Neural cell (in vitro differentiated cells): Measurements from ENCODE around the gene TSPAN31. TPM values are rescaled to one million over a fixed set of nuclear protein-coding genes. Genes with fewer than 3 reads are reported as not detected.

Experiments used
- H2AFZ ChIP-seq: fragments of 200-600, 300-800 bp; sonication (generic), shearing (Covaris generic); 2 replicates; pipeline ENCODE4 v1.6.0; 2014; ENCODE audit warnings: low read depth, mild to moderate bottlenecking, antibody characterized with exemption, low read length, moderate library complexity
- H3F3A ChIP-seq: fragments of 200-600 bp; shearing (Covaris generic); 2 replicates; pipeline ENCODE4 v1.6.1; 2016; ENCODE audit warnings: mild to moderate bottlenecking, moderate library complexity, mixed read lengths, antibody characterized with exemption, low read length; ENCODE audit not compliant: insufficient read depth, poor library complexity, severe bottlenecking
- H3K27ac ChIP-seq: fragments of 200-600, 300-800 bp; sonication (generic), shearing (Covaris generic); 2 replicates; pipeline ENCODE4 v1.5.1; 2014; ENCODE audit warnings: mild to moderate bottlenecking, low read length, moderate library complexity
- H3K27me3 ChIP-seq: fragments of 300-800, 200-600 bp; sonication (generic), shearing (Covaris generic); 2 replicates; pipeline ENCODE4 v1.6.0; 2014; ENCODE audit warnings: mild to moderate bottlenecking, low read depth, low read length, moderate library complexity; ENCODE audit not compliant: insufficient read depth
- H3K36me3 ChIP-seq: fragments of 300-800, 200-600 bp; sonication (generic), shearing (Covaris generic); 2 replicates; pipeline ENCODE4 v1.5.1; 2014; ENCODE audit warnings: mild to moderate bottlenecking, antibody characterized with exemption, low read length, moderate library complexity; ENCODE audit not compliant: insufficient read depth
- H3K4me2 ChIP-seq: fragments of 300-800, 200-600 bp; sonication (generic), shearing (Covaris generic); 2 replicates; pipeline ENCODE4 v1.6.0; 2014; ENCODE audit warnings: mild to moderate bottlenecking, low read length
- H3K4me3 ChIP-seq: fragments of 300-800, 200-600 bp; sonication (generic), shearing (Covaris generic); 2 replicates; pipeline ENCODE4 v1.5.1; 2014; ENCODE audit warnings: mild to moderate bottlenecking, low read length, moderate library complexity
- H3K79me2 ChIP-seq: fragments of 200-600 bp; shearing (Covaris generic); replicated peaks from 2 replicates; pipeline ENCODE4 v1.6.0; 2014; ENCODE audit warnings: mild to moderate bottlenecking, low read length, moderate library complexity; ENCODE audit not compliant: insufficient read depth
- H3K9ac ChIP-seq: fragments of 300-800, 200-600 bp; sonication (generic), shearing (Covaris generic); 2 replicates; pipeline ENCODE4 v1.6.1; 2016; ENCODE audit warnings: mild to moderate bottlenecking, low read length, mixed read lengths
- H3K9me2 ChIP-seq: fragments of 200-600 bp; shearing (Covaris generic); 2 replicates; pipeline ENCODE4 v1.6.1; 2016; ENCODE audit warnings: mild to moderate bottlenecking, low read length, mixed read lengths; ENCODE audit not compliant: insufficient read depth
- H3K9me3 ChIP-seq: fragments of 200-600, 300-800 bp; sonication (generic), shearing (Covaris generic); 2 replicates; pipeline ENCODE4 v1.6.1; 2016; ENCODE audit warnings: mild to moderate bottlenecking, mixed run types, low read length, moderate library complexity, mixed read lengths
- H4K20me1 ChIP-seq: fragments of 200-600 bp; shearing (Covaris generic); 2 replicates; pipeline ENCODE4 v1.6.1; 2016; ENCODE audit warnings: mild to moderate bottlenecking, mixed run types; ENCODE audit not compliant: insufficient read depth
- EP300 ChIP-seq: fragments of 450-650 bp; conservative IDR thresholded peaks from 2 replicates; pipeline ENCODE4 v1.6.1; 2014; ENCODE audit warnings: antibody characterized with exemption, mild to moderate bottlenecking, moderate library complexity; ENCODE audit not compliant: poor library complexity, severe bottlenecking
- EZH2 ChIP-seq: fragments of 200-600, 300-800 bp; shearing (Covaris generic), sonication (generic); IDR thresholded peaks from 2 replicates; pipeline ENCODE4 v1.6.1; 2014; ENCODE audit warnings: antibody characterized with exemption, low read length, borderline replicate concordance, mild to moderate bottlenecking; ENCODE audit not compliant: insufficient read depth, poor library complexity, severe bottlenecking
- MXI1 ChIP-seq: fragments of 450-650 bp; conservative IDR thresholded peaks from 2 replicates; pipeline ENCODE4 v1.6.1; 2014; ENCODE audit warnings: antibody characterized with exemption, mild to moderate bottlenecking; ENCODE audit not compliant: poor library complexity, severe bottlenecking
- POLR2AphosphoS5 ChIP-seq: IDR thresholded peaks from 2 replicates; pipeline ENCODE4 v1.6.1; 2012
- RAD21 ChIP-seq: fragments of 450-650 bp; conservative IDR thresholded peaks from 2 replicates; pipeline ENCODE4 v1.6.1; 2014; ENCODE audit warnings: antibody characterized with exemption, mild to moderate bottlenecking, moderate library complexity
- SMC3 ChIP-seq: fragments of 450-650 bp; conservative IDR thresholded peaks from 2 replicates; pipeline ENCODE4 v1.6.1; 2014; ENCODE audit warnings: antibody characterized with exemption, mild to moderate bottlenecking, moderate library complexity; ENCODE audit not compliant: poor library complexity
- TAF1 ChIP-seq: IDR thresholded peaks from 2 replicates; pipeline ENCODE4 v1.6.1; 2012; ENCODE audit warnings: low read depth
- polyA plus RNA-seq: library from polyadenylated mRNA; depleted of rRNA; stranded (reverse); fragments of >200 nt; gene quantifications from 2 replicates; pipeline ENCODE4 v1.2.3, GENCODE V29; 2014
- TF ChIP-seq, protein P1 (sequence below): fragments of 450-650 bp; IDR thresholded peaks from 2 replicates; pipeline ENCODE4 v1.5.1; 2014; ENCODE audit warnings: antibody characterized with exemption, mild to moderate bottlenecking, moderate library complexity; ENCODE audit not compliant: poor library complexity, severe bottlenecking
- TF ChIP-seq, protein P2 (sequence below): IDR thresholded peaks from 2 replicates; pipeline ENCODE4 v1.6.1; 2012; ENCODE audit warnings: borderline replicate concordance

Gene TSPAN31
- polyA plus RNA-seq, 1 donor from 2014 or later = 85.3 TPM

DNA sequence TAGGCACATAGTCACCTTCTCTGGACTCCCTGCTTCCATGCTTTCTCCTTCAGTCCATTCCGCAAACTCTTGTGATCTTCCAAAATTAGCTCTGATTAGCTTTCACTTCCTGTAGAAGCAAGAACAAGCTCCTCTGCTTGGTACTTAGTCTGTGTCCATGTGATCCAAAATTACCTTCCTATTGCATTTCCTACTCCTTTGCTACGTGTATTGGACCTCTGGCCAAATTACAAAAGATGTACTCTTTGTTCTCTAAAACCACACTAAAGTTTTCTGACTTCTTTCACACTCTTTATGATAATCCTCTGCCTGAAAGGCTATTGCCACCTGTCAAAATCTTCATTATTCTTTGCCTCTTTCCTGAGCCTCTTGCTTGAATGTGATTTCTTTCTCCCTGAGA, 37.0 kb downstream of the TSPAN31 start:
- Histone ChIP-seq H4K20me1 (no peaks in the 10 kb centered on the region), H3K27ac (no peak overlapping the region), H3F3A (no peaks in the 10 kb centered on the region), H3K36me3 (no peaks in the 10 kb centered on the region), H3K4me2 (no peak overlapping the region), H3K9me2 (no peaks in the 10 kb centered on the region), H3K27me3 (no peaks in the 10 kb centered on the region), H2AFZ (no peak overlapping the region), H3K4me3 (no peak overlapping the region), H3K9me3 (no peaks in the 10 kb centered on the region), H3K79me2 (peaks cover 10% of the 10 kb centered on the region), H3K9ac (no peak overlapping the region)
- TF ChIP-seq MXI1 (no peak), RAD21 (no peak), EP300 (no peak), TAF1 (no peak), POLR2AphosphoS5 (no peak), EZH2 (no peak), SMC3 (no peak)
- TF ChIP-seq, protein P1, sequence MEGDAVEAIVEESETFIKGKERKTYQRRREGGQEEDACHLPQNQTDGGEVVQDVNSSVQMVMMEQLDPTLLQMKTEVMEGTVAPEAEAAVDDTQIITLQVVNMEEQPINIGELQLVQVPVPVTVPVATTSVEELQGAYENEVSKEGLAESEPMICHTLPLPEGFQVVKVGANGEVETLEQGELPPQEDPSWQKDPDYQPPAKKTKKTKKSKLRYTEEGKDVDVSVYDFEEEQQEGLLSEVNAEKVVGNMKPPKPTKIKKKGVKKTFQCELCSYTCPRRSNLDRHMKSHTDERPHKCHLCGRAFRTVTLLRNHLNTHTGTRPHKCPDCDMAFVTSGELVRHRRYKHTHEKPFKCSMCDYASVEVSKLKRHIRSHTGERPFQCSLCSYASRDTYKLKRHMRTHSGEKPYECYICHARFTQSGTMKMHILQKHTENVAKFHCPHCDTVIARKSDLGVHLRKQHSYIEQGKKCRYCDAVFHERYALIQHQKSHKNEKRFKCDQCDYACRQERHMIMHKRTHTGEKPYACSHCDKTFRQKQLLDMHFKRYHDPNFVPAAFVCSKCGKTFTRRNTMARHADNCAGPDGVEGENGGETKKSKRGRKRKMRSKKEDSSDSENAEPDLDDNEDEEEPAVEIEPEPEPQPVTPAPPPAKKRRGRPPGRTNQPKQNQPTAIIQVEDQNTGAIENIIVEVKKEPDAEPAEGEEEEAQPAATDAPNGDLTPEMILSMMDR = no peak
- TF ChIP-seq, protein P2, sequence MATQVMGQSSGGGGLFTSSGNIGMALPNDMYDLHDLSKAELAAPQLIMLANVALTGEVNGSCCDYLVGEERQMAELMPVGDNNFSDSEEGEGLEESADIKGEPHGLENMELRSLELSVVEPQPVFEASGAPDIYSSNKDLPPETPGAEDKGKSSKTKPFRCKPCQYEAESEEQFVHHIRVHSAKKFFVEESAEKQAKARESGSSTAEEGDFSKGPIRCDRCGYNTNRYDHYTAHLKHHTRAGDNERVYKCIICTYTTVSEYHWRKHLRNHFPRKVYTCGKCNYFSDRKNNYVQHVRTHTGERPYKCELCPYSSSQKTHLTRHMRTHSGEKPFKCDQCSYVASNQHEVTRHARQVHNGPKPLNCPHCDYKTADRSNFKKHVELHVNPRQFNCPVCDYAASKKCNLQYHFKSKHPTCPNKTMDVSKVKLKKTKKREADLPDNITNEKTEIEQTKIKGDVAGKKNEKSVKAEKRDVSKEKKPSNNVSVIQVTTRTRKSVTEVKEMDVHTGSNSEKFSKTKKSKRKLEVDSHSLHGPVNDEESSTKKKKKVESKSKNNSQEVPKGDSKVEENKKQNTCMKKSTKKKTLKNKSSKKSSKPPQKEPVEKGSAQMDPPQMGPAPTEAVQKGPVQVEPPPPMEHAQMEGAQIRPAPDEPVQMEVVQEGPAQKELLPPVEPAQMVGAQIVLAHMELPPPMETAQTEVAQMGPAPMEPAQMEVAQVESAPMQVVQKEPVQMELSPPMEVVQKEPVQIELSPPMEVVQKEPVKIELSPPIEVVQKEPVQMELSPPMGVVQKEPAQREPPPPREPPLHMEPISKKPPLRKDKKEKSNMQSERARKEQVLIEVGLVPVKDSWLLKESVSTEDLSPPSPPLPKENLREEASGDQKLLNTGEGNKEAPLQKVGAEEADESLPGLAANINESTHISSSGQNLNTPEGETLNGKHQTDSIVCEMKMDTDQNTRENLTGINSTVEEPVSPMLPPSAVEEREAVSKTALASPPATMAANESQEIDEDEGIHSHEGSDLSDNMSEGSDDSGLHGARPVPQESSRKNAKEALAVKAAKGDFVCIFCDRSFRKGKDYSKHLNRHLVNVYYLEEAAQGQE = no peak

DNA sequence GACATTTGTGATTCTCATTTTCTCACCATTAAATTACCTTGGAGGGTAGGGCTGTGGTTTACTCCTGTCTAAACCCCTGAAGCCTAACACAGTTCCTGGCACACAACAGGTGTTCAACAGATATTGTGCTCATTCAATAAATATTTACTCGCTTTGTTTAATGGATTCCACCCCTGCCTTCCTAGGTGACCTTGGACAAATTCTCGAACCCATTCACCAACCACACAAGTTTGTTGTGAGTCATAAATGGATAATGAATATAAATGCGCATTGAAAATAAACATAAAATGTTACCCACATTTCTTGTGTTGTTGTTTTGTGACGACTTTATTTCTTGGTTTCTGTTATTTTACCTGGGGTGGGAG, 37.4 kb downstream of the TSPAN31 start:
- no peak overlapping the region for H3K4me2 ChIP-seq
- no peaks in the 10 kb centered on the region for H3K9me2 ChIP-seq
- no peaks in the 10 kb centered on the region for H3K36me3 ChIP-seq
- no peak overlapping the region for H3K27ac ChIP-seq
- TF ChIP-seq EZH2 = no peak
- no peak for TF ChIP-seq RAD21
- no peak for TF ChIP-seq SMC3
- TF ChIP-seq, protein P1 = no peak
- no peak for TF ChIP-seq EP300
- TF ChIP-seq, protein P2 = no peak
- TF ChIP-seq MXI1 = no peak
- TF ChIP-seq TAF1 = no peak
- no peak overlapping the region for H2AFZ ChIP-seq
- no peak overlapping the region for H3K9ac ChIP-seq
- no peaks in the 10 kb centered on the region for H3F3A ChIP-seq
- H3K79me2 ChIP-seq = peaks cover 10% of the 10 kb centered on the region
- no peaks in the 10 kb centered on the region for H3K9me3 ChIP-seq
- H4K20me1 ChIP-seq = no peaks in the 10 kb centered on the region
- H3K27me3 ChIP-seq = no peaks in the 10 kb centered on the region
- H3K4me3 ChIP-seq = peak overlapping the region; percentile 80
